ENCODE results near the gene USPL1. TPM values are rescaled to one million over a fixed set of nuclear protein-coding genes. Genes with fewer than 3 reads are reported as not detected.

Gene USPL1
- total and polyA plus RNA-seq, 2 of the 13 experiments (the other 11 are each of a cell fraction or from before 2014, with no cell fraction given): 13.7 to 15.9 TPM

DNA sequence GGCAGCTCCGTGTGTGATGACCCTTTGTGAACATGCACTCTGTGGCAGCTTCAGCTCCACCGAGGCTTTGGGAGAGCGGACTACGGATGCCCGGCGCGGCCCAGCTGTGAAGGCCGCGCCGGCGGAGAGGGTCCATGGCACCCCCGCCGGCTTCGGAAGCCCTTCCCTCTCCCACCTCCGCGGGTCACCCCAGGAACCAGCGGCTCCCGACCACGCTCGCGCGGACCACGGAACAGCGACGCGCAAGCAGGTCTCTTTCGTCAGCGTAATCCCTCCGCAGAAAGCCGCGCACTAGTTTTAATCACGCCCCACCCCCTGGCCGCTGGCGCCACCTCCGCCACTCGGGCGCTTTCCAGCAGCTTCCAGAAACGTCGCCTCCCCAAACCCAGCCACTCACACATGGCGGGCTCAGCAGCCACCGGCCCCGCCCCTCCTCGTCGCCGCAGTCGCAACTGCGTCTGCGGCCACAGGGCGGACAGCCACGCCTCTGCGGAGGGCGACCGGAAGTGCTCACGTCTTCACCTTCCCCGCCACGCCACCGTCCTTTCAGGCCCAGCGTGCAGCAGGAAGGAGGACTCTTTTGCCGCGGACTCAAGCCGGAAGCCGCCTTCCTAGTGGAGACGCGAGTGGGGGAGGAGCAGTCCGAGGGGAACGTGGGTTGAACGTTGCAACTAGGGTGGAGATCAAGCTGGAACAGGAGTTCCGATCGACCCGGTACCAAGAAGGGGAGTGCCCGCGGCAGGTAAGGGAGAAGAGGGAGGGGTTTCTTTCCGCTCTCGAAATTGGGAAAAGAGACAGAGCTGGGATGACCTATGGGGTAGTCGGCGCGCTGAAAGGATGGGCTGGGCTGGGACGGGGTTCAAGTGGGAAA, at the start of gene USPL1 (continued):
- peak; percentile 97; the same call in 1 of the 2 replicates for TF ChIP-seq KIAA2018 (CRISPR knock-in tag; IDR thresholded peaks at IDR 0.05; ENCODE audit: borderline replicate concordance)
- TF ChIP-seq ZKSCAN5 (CRISPR knock-in tag; IDR thresholded peaks at IDR 0.05): no peak
- peak; percentile 93 for TF ChIP-seq ZNF737 (CRISPR knock-in tag; IDR thresholded peaks at IDR 0.05; ENCODE audit: borderline replicate concordance)
- no peak; the same call in 1 of the 2 replicates for TF ChIP-seq ZBTB43 (CRISPR knock-in tag; conservative IDR thresholded peaks at IDR 0.05)
- TF ChIP-seq, protein P1, sequence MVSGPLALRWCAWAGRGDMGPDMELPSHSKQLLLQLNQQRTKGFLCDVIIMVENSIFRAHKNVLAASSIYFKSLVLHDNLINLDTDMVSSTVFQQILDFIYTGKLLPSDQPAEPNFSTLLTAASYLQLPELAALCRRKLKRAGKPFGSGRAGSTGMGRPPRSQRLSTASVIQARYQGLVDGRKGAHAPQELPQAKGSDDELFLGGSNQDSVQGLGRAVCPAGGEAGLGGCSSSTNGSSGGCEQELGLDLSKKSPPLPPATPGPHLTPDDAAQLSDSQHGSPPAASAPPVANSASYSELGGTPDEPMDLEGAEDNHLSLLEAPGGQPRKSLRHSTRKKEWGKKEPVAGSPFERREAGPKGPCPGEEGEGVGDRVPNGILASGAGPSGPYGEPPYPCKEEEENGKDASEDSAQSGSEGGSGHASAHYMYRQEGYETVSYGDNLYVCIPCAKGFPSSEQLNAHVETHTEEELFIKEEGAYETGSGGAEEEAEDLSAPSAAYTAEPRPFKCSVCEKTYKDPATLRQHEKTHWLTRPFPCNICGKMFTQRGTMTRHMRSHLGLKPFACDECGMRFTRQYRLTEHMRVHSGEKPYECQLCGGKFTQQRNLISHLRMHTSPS (CRISPR knock-in tag; IDR thresholded peaks at IDR 0.05; ENCODE audit: low read depth): peak; percentile 20; the same call in 1 of the 2 replicates
- no peak for TF ChIP-seq CSRNP2 (CRISPR knock-in tag; conservative IDR thresholded peaks at IDR 0.05; ENCODE audit: low read depth)
- peak; percentile 97 for TF ChIP-seq ZNF607 (CRISPR knock-in tag; IDR thresholded peaks at IDR 0.05; ENCODE audit: borderline replicate concordance)
- TF ChIP-seq RNF219 (CRISPR knock-in tag; IDR thresholded peaks at IDR 0.05): peak; percentile 93
